H1 (cell line): ENCODE results near the gene TNF. TPM values are rescaled to one million over a fixed set of nuclear protein-coding genes. Genes with fewer than 3 reads are reported as not detected.

ENCODE experiments used
- CTCF ChIA-PET: fragments of 300-600 bp; sonication (Branson Sonifier 250); formaldehyde crosslinking; loops from one replicate; lab custom pipeline; 2021; ENCODE audit not compliant: partially characterized antibody; lab: Charles Lee
- POLR2A ChIA-PET: fragments of 300-600 bp; sonication (Branson Sonifier 250); formaldehyde crosslinking; loops from one replicate; lab custom pipeline; 2021; ENCODE audit warnings: inconsistent platforms; ENCODE audit not compliant: partially characterized antibody; lab: Charles Lee
- DNase-seq, 2 experiments: peaks; one replicate each; pipeline versions ENCODE4 v3.0.0 to v3.0.0-alpha.2; 2010 to 2022; ENCODE audit warnings: low spot score in 2 of 2, low read depth in 1 of 2, mixed read lengths in 1 of 2
- FAIRE-seq: peaks from 2 replicates; lab custom pipeline; 2011; peaks lifted over from hg19 to GRCh38; lab: Jason Lieb, UNC
- H2AFZ ChIP-seq: 2 replicates; pipeline ENCODE4 v1.8.1; 2012; ENCODE audit warnings: low read length, inconsistent platforms
- H2AK5ac ChIP-seq: 2 replicates; pipeline ENCODE4 v1.6.1; 2013; ENCODE audit warnings: low read depth, low read length
- H2BK120ac ChIP-seq: replicated peaks from 2 replicates; pipeline ENCODE3; 2013; ENCODE audit warnings: low read depth, low read length, inconsistent platforms
- H2BK12ac ChIP-seq: 2 replicates; pipeline ENCODE4 v1.6.1; 2013; ENCODE audit warnings: low read depth, low read length
- H2BK15ac ChIP-seq: 2 replicates; pipeline ENCODE4 v1.6.1; 2013; ENCODE audit warnings: low read length
- H2BK20ac ChIP-seq: 2 replicates; pipeline ENCODE4 v1.6.1; 2013; ENCODE audit warnings: low read length
- H2BK5ac ChIP-seq: 2 replicates; pipeline ENCODE4 v1.6.1; 2013; ENCODE audit warnings: low read depth, low read length
- H3K14ac ChIP-seq: 2 replicates; pipeline ENCODE4 v1.6.1; 2013; ENCODE audit warnings: inconsistent platforms; ENCODE audit not compliant: insufficient read length
- H3K18ac ChIP-seq: 2 replicates; pipeline ENCODE4 v1.6.1; 2013; ENCODE audit warnings: low read length; ENCODE audit errors: extremely low read depth
- H3K23ac ChIP-seq: 2 replicates; pipeline ENCODE4 v1.6.1; 2013; ENCODE audit warnings: inconsistent platforms; ENCODE audit not compliant: insufficient read length
- H3K23me2 ChIP-seq: 2 replicates; pipeline ENCODE4 v1.6.1; 2013; ENCODE audit warnings: low read depth, low read length
- H3K27ac ChIP-seq: 2 replicates; pipeline ENCODE4 v1.6.1; 2011; ENCODE audit warnings: low read depth, low read length, inconsistent platforms
- H3K27me3 ChIP-seq, 4 experiments: replicated peaks in 1 of 4; 1 replicate in 1 of 4; 2 replicates in 3 of 4; pipeline versions ENCODE4 v1.6.1 to v1.8.1; 2011 to 2013; ENCODE audit warnings: low read length in 3 of 4, mild to moderate bottlenecking in 3 of 4, inconsistent platforms in 2 of 4, mixed read lengths in 2 of 4, moderate library complexity in 1 of 4; ENCODE audit not compliant: control insufficient read depth in 3 of 4, insufficient read depth in 3 of 4; ENCODE audit errors: extremely low read depth in 1 of 4
- H3K36me3 ChIP-seq, 4 experiments: 2 replicates each; pipeline versions ENCODE4 v1.6.1 to v1.8.1; 2011 to 2013; ENCODE audit warnings: mild to moderate bottlenecking in 4 of 4, low read length in 3 of 4, moderate library complexity in 2 of 4, control low read depth in 1 of 4, inconsistent platforms in 1 of 4; ENCODE audit not compliant: insufficient read depth in 4 of 4, control insufficient read depth in 2 of 4
- H3K4ac ChIP-seq: replicated peaks from 2 replicates; pipeline ENCODE3; 2013; ENCODE audit warnings: low read length, low read depth, mixed read lengths, inconsistent platforms; ENCODE audit not compliant: insufficient read length
- H3K4me1 ChIP-seq, 4 experiments: replicated peaks in 1 of 4; 1 replicate in 1 of 4; 2 replicates in 3 of 4; pipeline versions ENCODE4 v1.6.1 to v1.8.1; 2011 to 2013; ENCODE audit warnings: low read length in 3 of 4, inconsistent platforms in 2 of 4, mixed read lengths in 1 of 4; ENCODE audit not compliant: insufficient read depth in 4 of 4, control insufficient read depth in 3 of 4
- H3K4me2 ChIP-seq, 2 experiments: 2 replicates each; pipeline versions ENCODE4 v1.6.1 to v1.8.1; 2011 to 2013; ENCODE audit warnings: low read depth in 2 of 2, low read length in 2 of 2, control low read depth in 1 of 2, inconsistent platforms in 1 of 2, mild to moderate bottlenecking in 1 of 2; ENCODE audit not compliant: insufficient read depth in 1 of 2
- H3K4me3 ChIP-seq, 4 experiments: fragments of 200-600, 300-600 bp in 1 of 4; sonication (generic), shearing (Covaris generic), sonication (Bioruptor Twin) in 1 of 4; 2 replicates each; pipeline versions ENCODE4 v1.5.1 to v1.8.1; 2011 to 2016; ENCODE audit warnings: low read length in 4 of 4, low read depth in 3 of 4, control low read depth in 2 of 4, inconsistent platforms in 2 of 4, mild to moderate bottlenecking in 2 of 4, mixed read lengths in 1 of 4, moderate library complexity in 1 of 4; ENCODE audit not compliant: insufficient read depth in 2 of 4; ENCODE audit errors: extremely low read depth in 1 of 4
- H3K56ac ChIP-seq: replicated peaks from 2 replicates; pipeline ENCODE3; 2013; ENCODE audit warnings: low read depth, mild to moderate bottlenecking, mixed read lengths, low read length, inconsistent platforms; ENCODE audit not compliant: insufficient read length
- H3K79me1 ChIP-seq: 2 replicates; pipeline ENCODE4 v1.6.1; 2013; ENCODE audit warnings: low read depth, low read length, control low read depth
- H3K79me2 ChIP-seq, 2 experiments: 2 replicates each; pipeline versions ENCODE4 v1.6.1 to v1.8.1; 2012 to 2013; ENCODE audit warnings: low read length in 2 of 2, mild to moderate bottlenecking in 2 of 2, inconsistent platforms in 1 of 2; ENCODE audit not compliant: insufficient read depth in 2 of 2, control insufficient read depth in 1 of 2
- H3K9ac ChIP-seq, 4 experiments: replicated peaks in 1 of 4; 1 replicate in 1 of 4; 2 replicates in 3 of 4; pipeline versions ENCODE4 v1.6.1 to v1.8.1; 2011 to 2013; ENCODE audit warnings: low read depth in 3 of 4, low read length in 3 of 4, control low read depth in 2 of 4, mild to moderate bottlenecking in 2 of 4, moderate library complexity in 2 of 4, inconsistent platforms in 1 of 4; ENCODE audit errors: extremely low read depth in 1 of 4
- H3K9me3 ChIP-seq, 2 experiments: 2 replicates each; pipeline versions ENCODE4 v1.6.1 to v1.8.1; 2012 to 2013; ENCODE audit warnings: mild to moderate bottlenecking in 2 of 2, moderate library complexity in 2 of 2, control low read depth in 1 of 2, inconsistent platforms in 1 of 2, low read depth in 1 of 2, low read length in 1 of 2, mixed read lengths in 1 of 2; ENCODE audit not compliant: insufficient read depth in 2 of 2
- H4K20me1 ChIP-seq, 2 experiments: replicated peaks in 1 of 2; 2 replicates each; pipeline versions ENCODE3 to v1.8.1; 2011 to 2013; ENCODE audit warnings: inconsistent platforms in 2 of 2, low read length in 2 of 2, mild to moderate bottlenecking in 1 of 2; ENCODE audit not compliant: insufficient read depth in 2 of 2, control insufficient read depth in 1 of 2
- H4K5ac ChIP-seq: 2 replicates; pipeline ENCODE4 v1.6.1; 2013; ENCODE audit warnings: low read length, low read depth, mixed read lengths, inconsistent platforms; ENCODE audit not compliant: insufficient read length
- H4K8ac ChIP-seq: 2 replicates; pipeline ENCODE4 v1.8.0; 2013; ENCODE audit warnings: mild to moderate bottlenecking, moderate library complexity, low read length, inconsistent platforms; ENCODE audit not compliant: insufficient read depth; ENCODE audit errors: extremely low read depth
- H4K91ac ChIP-seq: replicated peaks from 2 replicates; pipeline ENCODE3; 2013; ENCODE audit warnings: low read length, mixed read lengths, inconsistent platforms; ENCODE audit not compliant: insufficient read length
- BACH1 ChIP-seq: IDR thresholded peaks from 2 replicates; pipeline ENCODE4 v1.6.1; 2012; ENCODE audit warnings: low read length, improper control_type of control experiment
- CEBPB ChIP-seq: IDR thresholded peaks from 2 replicates; pipeline ENCODE4 v1.6.1; 2012; ENCODE audit warnings: low read depth, low read length
- CREB1 ChIP-seq: IDR thresholded peaks from 2 replicates; pipeline ENCODE4 v1.6.1; 2012; ENCODE audit warnings: inconsistent platforms
- EGR1 ChIP-seq: IDR thresholded peaks from 2 replicates; pipeline ENCODE4 v1.6.1; 2011; ENCODE audit warnings: low read depth, low read length, borderline replicate concordance
- FOSL1 ChIP-seq: IDR thresholded peaks from 2 replicates; pipeline ENCODE4 v1.6.1; 2011; ENCODE audit warnings: mild to moderate bottlenecking, low read depth, low read length, moderate library complexity; ENCODE audit not compliant: insufficient read depth
- KDM5A ChIP-seq: fragments of 200-600 bp; IDR thresholded peaks from 2 replicates; pipeline ENCODE4 v1.7.1; 2012; ENCODE audit warnings: mild to moderate bottlenecking, low read length, inconsistent platforms, mixed read lengths
- MAFK ChIP-seq: IDR thresholded peaks from 2 replicates; pipeline ENCODE4 v1.6.1; 2012; ENCODE audit warnings: low read depth, mild to moderate bottlenecking, improper control_type of control experiment, low read length
- NRF1 ChIP-seq: IDR thresholded peaks from 2 replicates; pipeline ENCODE4 v1.6.1; 2011; ENCODE audit warnings: mild to moderate bottlenecking, low read depth, low read length, improper control_type of control experiment
- POLR2AphosphoS5 ChIP-seq: IDR thresholded peaks from 2 replicates; pipeline ENCODE4 v1.6.1; 2011; ENCODE audit warnings: low read depth, low read length
- RAD21 ChIP-seq, 2 experiments: IDR thresholded peaks in 1 of 2; conservative IDR thresholded peaks in 1 of 2; 2 replicates each; pipeline ENCODE4 v1.6.1; 2011; ENCODE audit warnings: low read depth in 2 of 2, low read length in 2 of 2, improper control_type of control experiment in 1 of 2, inconsistent platforms in 1 of 2, mild to moderate bottlenecking in 1 of 2, moderate library complexity in 1 of 2
- SAP30 ChIP-seq: fragments of 300-600 bp; sonication (generic); IDR thresholded peaks from 2 replicates; pipeline ENCODE4 v1.7.1; 2012; ENCODE audit warnings: low read length, moderate library complexity, mild to moderate bottlenecking, inconsistent platforms; ENCODE audit not compliant: insufficient read depth, insufficient replicate concordance
- SIX5 ChIP-seq: IDR thresholded peaks from 2 replicates; pipeline ENCODE4 v1.6.1; 2011; ENCODE audit warnings: mild to moderate bottlenecking, low read depth, low read length
- SP4 ChIP-seq: IDR thresholded peaks from 2 replicates; pipeline ENCODE4 v1.6.1; 2012; ENCODE audit warnings: low read length, inconsistent platforms
- TAF7 ChIP-seq: optimal IDR thresholded peaks from 2 replicates; pipeline ENCODE3; 2011; ENCODE audit warnings: low read depth, mild to moderate bottlenecking, inconsistent platforms, low read length, moderate library complexity, borderline replicate concordance
- WGBS, 2 experiments: shearing (Covaris generic) in 1 of 2; methylation state at CpG; one replicate each; pipeline versions ENCODE4 v1.1.6 to v1.1.7; 2013 to 2015; ENCODE audit warnings: low lambda C conversion rate in 2 of 2, mixed read lengths in 2 of 2, inconsistent platforms in 1 of 2, low coverage in 1 of 2, missing lambda C conversion rate in 1 of 2; ENCODE audit not compliant: insufficient replicate concordance in 2 of 2, insufficient coverage in 1 of 2, insufficient read length in 1 of 2; ENCODE audit errors: extremely low coverage in 1 of 2, missing lambda C conversion rate in 1 of 2; 5-methylcytosine and 5-hydroxymethylcytosine counted together
- polyA plus RNA-seq, 7 experiments: library from polyadenylated mRNA; depleted of rRNA in 3 of 7; stranded (reverse) in 5 of 7; unstranded in 2 of 7; fragments of >200 nt in 5 of 7; fragments of 200-250 nt in 2 of 7; gene quantifications; 1 replicate in 5 of 7; 2 replicates in 1 of 7; 4 replicates in 1 of 7; pipeline versions ENCODE4 v1.2.1 to v1.2.3, GENCODE V29; 2011 to 2013; ENCODE audit warnings: missing spikeins in 2 of 7, mixed read lengths in 2 of 7
- total RNA-seq: library from RNA; stranded (reverse); fragmentation: NEBNext Ultra II Directional; extraction: Animal tissue kit (Norgen Biotek cat#: 25700); gene quantifications from 2 replicates; pipeline ENCODE4 v1.2.1, GENCODE V29; 2021

TNF gene
- total and polyA plus RNA-seq, 2 of the 8 experiments (the other 6 are each of a cell fraction or from before 2014, with no cell fraction given), result not detected

DNA sequence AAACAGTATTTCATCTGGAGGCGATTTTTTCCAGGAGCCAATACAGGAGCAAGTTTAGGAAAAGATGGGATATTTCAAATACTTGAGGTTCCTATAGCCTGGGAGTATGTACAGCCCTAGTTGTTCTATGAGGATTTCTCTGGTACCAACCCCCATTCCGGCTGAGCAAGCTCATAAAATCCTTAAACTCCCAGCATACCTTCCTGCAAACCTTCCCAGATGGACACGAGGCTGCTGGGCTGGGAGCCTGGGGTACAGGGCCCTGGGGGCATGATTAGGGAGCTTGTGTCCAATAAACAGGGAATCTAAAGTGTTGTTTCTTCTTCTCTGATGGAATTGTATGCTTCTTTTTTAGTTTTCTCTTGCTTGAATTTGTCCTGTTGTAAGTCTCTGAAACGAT, 46.6 kb downstream of the TNF start:
- Histone ChIP-seq H3K79me1 (peaks cover 11% of the 10 kb centered on the region; the same call in 1 of the 2 replicates), H4K91ac (no peak overlapping the region), H4K8ac (no peak overlapping the region), H3K27me3 (no peaks in the 10 kb centered on the region), H4K5ac (peak overlapping the region; percentile 54), H3K36me3 (peaks cover 38 to 52% (median 41%) of the 10 kb centered on the region in 4 experiments), H3K79me2 (peaks cover 24 to 46% of the 10 kb centered on the region in 2 experiments), H3K56ac (no peak overlapping the region), H4K20me1 (peaks cover 4 to 15% of the 10 kb centered on the region in 2 experiments), H3K4ac (no peak overlapping the region), H3K23me2 (peaks cover 5% of the 10 kb centered on the region; the same call in 1 of the 2 replicates), H2BK15ac (no peak overlapping the region), H3K9me3 (no peaks in the 10 kb centered on the region), H2BK120ac (no peak overlapping the region), H2BK20ac (no peak overlapping the region), H2AK5ac (no peak overlapping the region), H2BK5ac (no peak overlapping the region), H3K23ac (no peak overlapping the region), H3K14ac (no peak overlapping the region), H3K4me3 (peak overlapping the region; percentile 88 to 98 (median 98)), H3K18ac (no peak overlapping the region), H2AFZ (no peak overlapping the region), H3K9ac (peak overlapping the region; percentile 93 to 94 (median 94)), H3K4me2 (peak overlapping the region; percentile 81 to 93), H2BK12ac (no peak overlapping the region), H3K27ac (0 out of 2 replicates have a peak overlapping the region, but pooled peaks have one; percentile 10), H3K4me1 (peaks cover 0 to 2% (median 0%) of the 10 kb centered on the region in 4 experiments; a peak in 1 of 7 replicates)
- CTCF ChIA-PET, result interaction anchor here (0.9 to 2.7 kb wide), 8 partner anchors 12 to 107 kb away, joined by 3 to 10 read pairs (median 6); partner anchors contain the start of genes ATP6V1G2, BAG6, DDAH2 and LST1
- POLR2A ChIA-PET, result interaction anchor here (0.6 to 34.9 kb wide), 24 partner anchors 8 to 350 kb away, joined by 3 to 883 read pairs (median 5); partner anchors contain the start of genes APOM, ATP6V1G2, BAG6 and C6orf47
- WGBS, 2 experiments, result 56% methylated on average over 4 of the region's 4 CpGs; no CpG with 5 or more reads in 1 of the 2 experiments
- FAIRE-seq (no peak), DNase-seq (no peak)
- TF ChIP-seq NRF1 (no peak), CEBPB (no peak), SP4 (no peak), POLR2AphosphoS5 (no peak; the same call in 1 of the 2 replicates), RAD21 (IDR thresholded peaks at IDR 0.05 in 1 of 2, conservative IDR thresholded peaks at IDR 0.05 in 1 of 2; ENCODE audit: low read depth in 2 of 2, low read length in 2 of 2) (no peak), KDM5A (no peak), CREB1 (no peak), SIX5 (no peak), SAP30 (no peak), MAFK (no peak), EGR1 (no peak), FOSL1 (no peak), TAF7 (no peak), BACH1 (no peak)
